K562 (cell line): Measurements from ENCODE around the gene RSU1. TPM values are rescaled to one million over a fixed set of nuclear protein-coding genes. Genes with fewer than 3 reads are reported as not detected.

Experiments
- ATAC-seq: fragments of 200-7000 bp; cut with Tn5 transposase; 3 replicates; pipeline ENCODE4 v1.9.1; 2020; ENCODE audit warnings: moderate library complexity
- BruUV-seq: library from RNA; stranded (reverse); fragments of 400-500 nt; replicated peaks from 2 replicates; lab custom pipeline; 2021; lab: Mats Ljungman, UMichigan
- CTCF ChIA-PET: fragments of 300-600 bp; formaldehyde crosslinking; extraction: SDS; loops from one replicate; lab custom pipeline; 2021; ENCODE audit warnings: low intra/inter-chr PET ratio; lab: Yijun Ruan, JAX
- POLR2A ChIA-PET: fragments of 300-600, 350-650 bp; sonication (Branson Sonifier 250); formaldehyde crosslinking; extraction: SDS; loops from one replicate; lab custom pipeline; 2021; ENCODE audit warnings: antibody characterized with exemption, inconsistent platforms; lab: Yijun Ruan, JAX
- DNase-seq, 4 experiments: peaks; one replicate each; pipeline versions ENCODE4 v3.0.0 to v3.0.0-alpha.2; 2011 to 2018; ENCODE audit warnings: low spot score in 3 of 4, mixed read lengths in 3 of 4; ENCODE audit errors: extremely low read depth in 1 of 4
- FAIRE-seq: peaks from 2 replicates; lab custom pipeline; 2011; peaks lifted over from hg19 to GRCh38; lab: Jason Lieb, UNC
- H2AFZ ChIP-seq: 2 replicates; pipeline ENCODE4 v1.6.0; 2011; ENCODE audit warnings: low read depth, low read length, control low read depth, inconsistent platforms
- H3K27ac ChIP-seq: fragments of 200-600 bp; 3 replicates; pipeline ENCODE4 v1.8.0; 2011; ENCODE audit warnings: low read depth, mild to moderate bottlenecking, control low read depth, inconsistent platforms, low read length, moderate library complexity, mixed read lengths; ENCODE audit errors: extremely low read depth
- H3K27me3 ChIP-seq, 2 experiments: fragments of 300-600 bp in 1 of 2; 2 replicates in 1 of 2; 3 replicates in 1 of 2; pipeline versions ENCODE4 v1.6.0 to v1.8.0; 2011; ENCODE audit warnings: inconsistent platforms in 2 of 2, low read length in 2 of 2, mild to moderate bottlenecking in 1 of 2, mixed read lengths in 1 of 2, moderate library complexity in 1 of 2; ENCODE audit not compliant: control insufficient read depth in 2 of 2, insufficient read depth in 2 of 2
- H3K36me3 ChIP-seq: fragments of 300-600 bp; 3 replicates; pipeline ENCODE4 v1.8.0; 2011; ENCODE audit warnings: mild to moderate bottlenecking, low read length, inconsistent platforms; ENCODE audit not compliant: control insufficient read depth, insufficient read depth
- H3K4me1 ChIP-seq, 2 experiments: fragments of 200-600 bp in 1 of 2; replicated peaks in 1 of 2; 2 replicates in 1 of 2; 3 replicates in 1 of 2; pipeline versions ENCODE4 v1.5.1 to v1.8.0; 2011; ENCODE audit warnings: inconsistent platforms in 2 of 2, low read length in 2 of 2, mild to moderate bottlenecking in 1 of 2, mixed read lengths in 1 of 2, moderate library complexity in 1 of 2; ENCODE audit not compliant: control insufficient read depth in 2 of 2, insufficient read depth in 2 of 2
- H3K4me2 ChIP-seq: 2 replicates; pipeline ENCODE4 v1.6.1; 2011; ENCODE audit warnings: low read length, control low read depth, inconsistent platforms, mixed read lengths; ENCODE audit not compliant: insufficient read depth
- H3K4me3 ChIP-seq: fragments of 200-600 bp; sonication (generic), shearing (Covaris generic); 2 replicates; pipeline ENCODE4 v1.5.1; 2016; ENCODE audit warnings: control low read depth, inconsistent platforms
- H3K79me2 ChIP-seq: fragments of 200-600 bp; 3 replicates; pipeline ENCODE4 v1.8.0; 2011; ENCODE audit warnings: low read length, inconsistent platforms; ENCODE audit not compliant: control insufficient read depth, insufficient read depth
- H3K9ac ChIP-seq, 2 experiments: 2 replicates each; pipeline versions ENCODE4 v1.6.0 to v1.6.1; 2011; ENCODE audit warnings: low read depth in 2 of 2, low read length in 2 of 2, control low read depth in 1 of 2, inconsistent platforms in 1 of 2, mild to moderate bottlenecking in 1 of 2, mixed read lengths in 1 of 2; ENCODE audit not compliant: insufficient read depth in 1 of 2
- H3K9me1 ChIP-seq: one replicate; pipeline ENCODE4 v1.6.0; 2011; ENCODE audit warnings: inconsistent platforms, mild to moderate bottlenecking, low read length, moderate library complexity; ENCODE audit not compliant: control insufficient read depth, insufficient read depth
- H3K9me3 ChIP-seq: replicated peaks from 2 replicates; pipeline ENCODE4 v1.5.1; 2011; ENCODE audit warnings: low read depth, low read length, inconsistent platforms; ENCODE audit not compliant: control insufficient read depth, insufficient read depth
- H4K20me1 ChIP-seq: replicated peaks from 2 replicates; pipeline ENCODE4 v1.6.1; 2011; ENCODE audit warnings: low read length, inconsistent platforms, mixed read lengths; ENCODE audit not compliant: control insufficient read depth, insufficient read depth
- BRCA1 ChIP-seq, 2 experiments: fragments of 450-650 bp in 1 of 2; sonication (generic) in 1 of 2; formaldehyde crosslinking in 1 of 2; IDR thresholded peaks; 2 replicates each; pipeline versions ENCODE4 v1.5.0 to v1.6.1; 2017 to 2020; ENCODE audit warnings: mild to moderate bottlenecking in 1 of 2, missing genetic modification reagents in 1 of 2
- CREM ChIP-seq: IDR thresholded peaks from 2 replicates; pipeline ENCODE4 v1.6.1; 2014; ENCODE audit warnings: antibody characterized with exemption, low read depth
- HDAC1 ChIP-seq, 2 experiments: fragments of 450-650 bp; IDR thresholded peaks; 2 replicates each; pipeline ENCODE4 v1.6.1; 2016 to 2017; ENCODE audit warnings: inconsistent platforms in 1 of 2, mild to moderate bottlenecking in 1 of 2, moderate library complexity in 1 of 2
- POU5F1 ChIP-seq: fragments of 150-350 bp; IDR thresholded peaks from 2 replicates; pipeline ENCODE4 v1.6.1; 2014; ENCODE audit warnings: borderline replicate concordance, low read length, low read depth, mild to moderate bottlenecking; ENCODE audit not compliant: partially characterized antibody
- RHOXF2B ChIP-seq: fragments of 250-450 bp; sonication (Bioruptor Pico); conservative IDR thresholded peaks from 2 replicates; pipeline ENCODE4 v1.5.1; 2021
- YBX1 ChIP-seq: fragments of 450-650 bp; IDR thresholded peaks from 2 replicates; pipeline ENCODE4 v1.7.1; 2016; ENCODE audit warnings: mild to moderate bottlenecking
- ZFPM2 ChIP-seq: fragments of 250-450 bp; sonication (Bioruptor Pico); IDR thresholded peaks from 2 replicates; pipeline ENCODE4 v1.5.1; 2022; ENCODE audit warnings: mild to moderate bottlenecking
- WGBS: fragments of 100-300 bp; shearing (Covaris generic); methylation state at CpG from one replicate; pipeline ENCODE4 v1.1.6; 2016; ENCODE audit warnings: low coverage, mixed read lengths; ENCODE audit not compliant: insufficient coverage; ENCODE audit errors: missing lambda C conversion rate; 5-methylcytosine and 5-hydroxymethylcytosine counted together
- in situ Hi-C: fragments of 300-500 bp; cut with MboI; formaldehyde crosslinking; loops from 4 replicates; pipeline ENCODE4 v1.15.0; 2018; ENCODE audit warnings: inconsistent platforms, mixed read lengths
- intact Hi-C: fragments of 100-400 bp; cut with micrococcal nuclease; formaldehyde crosslinking; loops from 2 replicates; pipeline ENCODE4 v1.14.2; 2022
- polyA plus RNA-seq, 8 experiments: library from polyadenylated mRNA; depleted of rRNA in 4 of 8; stranded (reverse) in 5 of 8; unstranded in 3 of 8; fragments of >200 nt; fragmentation: Nextera tagmentation in 2 of 8; fragmentation: Illumina TruSeq in 1 of 8; extraction: Ambion mirVana in 2 of 8; extraction: Trizol in 1 of 8; gene quantifications; 2 replicates each; pipeline versions ENCODE4 v1.2.1 to v1.2.3, GENCODE V29; 2011 to 2014; ENCODE audit warnings: inconsistent platforms in 1 of 8, missing spikeins in 1 of 8
- total RNA-seq, 7 experiments: library from RNA; depleted of rRNA in 6 of 7; stranded (reverse); fragments of >200 nt in 6 of 7; fragmentation: Illumina TruSeq in 2 of 7; extraction: Trizol in 2 of 7; gene quantifications; 2 replicates each; pipeline versions ENCODE4 v1.2.1 to v1.2.3, GENCODE V29; 2011 to 2021; ENCODE audit warnings: low replicate concordance in 1 of 7
- TF ChIP-seq, protein P1 (sequence below): fragments of 250-450 bp; sonication (Bioruptor Pico); IDR thresholded peaks from 2 replicates; pipeline ENCODE4 v1.4.0; 2020
- TF ChIP-seq, protein P2 (sequence below): fragments of 450-650 bp; IDR thresholded peaks from 2 replicates; pipeline ENCODE4 v1.6.1; 2016; ENCODE audit warnings: antibody characterized with exemption

RSU1 gene
- total and polyA plus RNA-seq, 9 of the 15 experiments (the other 6 are each of a cell fraction or from before 2014, with no cell fraction given): 18.8 to 67.3 (median 31.5) TPM

DNA sequence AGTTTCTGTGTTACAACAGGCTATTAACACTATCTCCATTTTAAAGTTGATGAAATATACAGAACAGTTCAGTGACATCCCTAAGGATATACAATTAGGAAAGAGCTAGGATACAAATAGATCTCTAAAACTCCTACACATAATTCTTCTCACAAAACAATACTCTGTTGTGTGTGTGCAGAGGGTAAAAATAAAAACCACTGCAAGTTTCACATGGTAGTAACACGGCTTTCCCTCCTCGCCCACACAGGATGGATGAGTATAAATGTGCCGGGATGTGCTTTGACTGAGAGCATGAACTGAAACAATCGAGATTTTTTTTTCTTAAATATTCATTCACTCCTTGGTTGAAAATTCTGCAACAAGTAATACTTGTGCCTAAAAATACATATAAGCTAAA, 164.0 kb downstream of the RSU1 start:
- Histone ChIP-seq H3K4me2 (no peak overlapping the region), H3K27me3 (no peaks in the 10 kb centered on the region), H3K4me3 (no peak overlapping the region), H3K79me2 (no peaks in the 10 kb centered on the region), H3K36me3 (no peaks in the 10 kb centered on the region), H3K9ac (no peak overlapping the region), H3K27ac (no peak overlapping the region), H3K4me1 (no peaks in the 10 kb centered on the region), H4K20me1 (no peaks in the 10 kb centered on the region), H3K9me1 (no peaks in the 10 kb centered on the region), H3K9me3 (no peaks in the 10 kb centered on the region), H2AFZ (no peak overlapping the region)
- FAIRE-seq (no peak), ATAC-seq (no peak), DNase-seq (no peak)
- intact Hi-C loops (no loop called here), in situ Hi-C loops (no loop called here)
- no peak for TF ChIP-seq HDAC1 (IDR thresholded peaks at IDR 0.05)
- BruUV-seq: no TSS peak
- ChIA-PET POLR2A (no interaction called here), CTCF (interaction anchor here (0.6 kb wide), 1 partner anchor 1523 kb away, joined by 3 read pairs; no protein-coding TSS in a partner anchor)
- 5% methylated on average over 4 of the region's 4 CpGs for WGBS

DNA sequence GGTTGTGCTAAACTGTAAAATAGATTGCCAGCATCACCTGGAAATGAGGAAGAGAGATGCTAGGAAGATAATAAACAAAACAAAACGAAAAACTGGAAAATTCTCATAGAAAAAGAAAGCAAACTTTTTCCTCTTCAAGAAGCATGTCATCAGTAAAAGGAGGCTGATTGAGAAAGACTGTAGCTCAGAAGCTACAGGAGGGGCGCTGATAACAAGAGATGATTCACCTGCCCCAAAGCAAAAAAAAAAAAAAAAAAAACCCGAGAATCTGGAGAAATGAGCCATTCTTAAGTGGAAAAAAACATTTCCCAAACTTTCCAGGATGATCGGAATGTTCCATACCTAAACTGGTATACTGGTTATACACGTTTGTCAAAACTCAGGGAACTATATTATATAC, 165.1 kb downstream of the RSU1 start:
- H3K9ac ChIP-seq: no peak overlapping the region
- no peak overlapping the region for H3K4me2 ChIP-seq
- 8% methylated on average over 5 of the region's 5 CpGs for WGBS
- no peaks in the 10 kb centered on the region for H3K9me3 ChIP-seq
- H3K4me1 ChIP-seq: no peaks in the 10 kb centered on the region
- no peak for FAIRE-seq
- H3K36me3 ChIP-seq: no peaks in the 10 kb centered on the region
- H3K27me3 ChIP-seq: no peaks in the 10 kb centered on the region
- no peak for ATAC-seq
- H3K27ac ChIP-seq: no peak overlapping the region
- no TSS peak for BruUV-seq
- H3K9me1 ChIP-seq: no peaks in the 10 kb centered on the region
- intact Hi-C loops (no loop called here), in situ Hi-C loops (no loop called here)
- CTCF ChIA-PET: no interaction called here
- no peak overlapping the region for H3K4me3 ChIP-seq
- no peak overlapping the region for H2AFZ ChIP-seq
- no peaks in the 10 kb centered on the region for H3K79me2 ChIP-seq
- no peaks in the 10 kb centered on the region for H4K20me1 ChIP-seq
- no peak for DNase-seq
- POLR2A ChIA-PET: no interaction called here
- TF ChIP-seq CREM: no peak
- no peak for TF ChIP-seq YBX1
- TF ChIP-seq ZFPM2 (CRISPR knock-in tag): no peak
- no peak for TF ChIP-seq POU5F1
- TF ChIP-seq RHOXF2B: no peak
- TF ChIP-seq, protein P1, sequence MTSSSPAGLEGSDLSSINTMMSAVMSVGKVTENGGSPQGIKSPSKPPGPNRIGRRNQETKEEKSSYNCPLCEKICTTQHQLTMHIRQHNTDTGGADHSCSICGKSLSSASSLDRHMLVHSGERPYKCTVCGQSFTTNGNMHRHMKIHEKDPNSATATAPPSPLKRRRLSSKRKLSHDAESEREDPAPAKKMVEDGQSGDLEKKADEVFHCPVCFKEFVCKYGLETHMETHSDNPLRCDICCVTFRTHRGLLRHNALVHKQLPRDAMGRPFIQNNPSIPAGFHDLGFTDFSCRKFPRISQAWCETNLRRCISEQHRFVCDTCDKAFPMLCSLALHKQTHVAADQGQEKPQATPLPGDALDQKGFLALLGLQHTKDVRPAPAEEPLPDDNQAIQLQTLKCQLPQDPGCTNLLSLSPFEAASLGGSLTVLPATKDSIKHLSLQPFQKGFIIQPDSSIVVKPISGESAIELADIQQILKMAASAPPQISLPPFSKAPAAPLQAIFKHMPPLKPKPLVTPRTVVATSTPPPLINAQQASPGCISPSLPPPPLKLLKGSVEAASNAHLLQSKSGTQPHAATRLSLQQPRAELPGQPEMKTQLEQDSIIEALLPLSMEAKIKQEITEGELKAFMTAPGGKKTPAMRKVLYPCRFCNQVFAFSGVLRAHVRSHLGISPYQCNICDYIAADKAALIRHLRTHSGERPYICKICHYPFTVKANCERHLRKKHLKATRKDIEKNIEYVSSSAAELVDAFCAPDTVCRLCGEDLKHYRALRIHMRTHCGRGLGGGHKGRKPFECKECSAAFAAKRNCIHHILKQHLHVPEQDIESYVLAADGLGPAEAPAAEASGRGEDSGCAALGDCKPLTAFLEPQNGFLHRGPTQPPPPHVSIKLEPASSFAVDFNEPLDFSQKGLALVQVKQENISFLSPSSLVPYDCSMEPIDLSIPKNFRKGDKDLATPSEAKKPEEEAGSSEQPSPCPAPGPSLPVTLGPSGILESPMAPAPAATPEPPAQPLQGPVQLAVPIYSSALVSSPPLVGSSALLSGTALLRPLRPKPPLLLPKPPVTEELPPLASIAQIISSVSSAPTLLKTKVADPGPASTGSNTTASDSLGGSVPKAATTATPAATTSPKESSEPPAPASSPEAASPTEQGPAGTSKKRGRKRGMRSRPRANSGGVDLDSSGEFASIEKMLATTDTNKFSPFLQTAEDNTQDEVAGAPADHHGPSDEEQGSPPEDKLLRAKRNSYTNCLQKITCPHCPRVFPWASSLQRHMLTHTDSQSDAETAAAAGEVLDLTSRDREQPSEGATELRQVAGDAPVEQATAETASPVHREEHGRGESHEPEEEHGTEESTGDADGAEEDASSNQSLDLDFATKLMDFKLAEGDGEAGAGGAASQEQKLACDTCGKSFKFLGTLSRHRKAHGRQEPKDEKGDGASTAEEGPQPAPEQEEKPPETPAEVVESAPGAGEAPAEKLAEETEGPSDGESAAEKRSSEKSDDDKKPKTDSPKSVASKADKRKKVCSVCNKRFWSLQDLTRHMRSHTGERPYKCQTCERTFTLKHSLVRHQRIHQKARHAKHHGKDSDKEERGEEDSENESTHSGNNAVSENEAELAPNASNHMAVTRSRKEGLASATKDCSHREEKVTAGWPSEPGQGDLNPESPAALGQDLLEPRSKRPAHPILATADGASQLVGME (CRISPR knock-in tag): no peak
- TF ChIP-seq, protein P2, sequence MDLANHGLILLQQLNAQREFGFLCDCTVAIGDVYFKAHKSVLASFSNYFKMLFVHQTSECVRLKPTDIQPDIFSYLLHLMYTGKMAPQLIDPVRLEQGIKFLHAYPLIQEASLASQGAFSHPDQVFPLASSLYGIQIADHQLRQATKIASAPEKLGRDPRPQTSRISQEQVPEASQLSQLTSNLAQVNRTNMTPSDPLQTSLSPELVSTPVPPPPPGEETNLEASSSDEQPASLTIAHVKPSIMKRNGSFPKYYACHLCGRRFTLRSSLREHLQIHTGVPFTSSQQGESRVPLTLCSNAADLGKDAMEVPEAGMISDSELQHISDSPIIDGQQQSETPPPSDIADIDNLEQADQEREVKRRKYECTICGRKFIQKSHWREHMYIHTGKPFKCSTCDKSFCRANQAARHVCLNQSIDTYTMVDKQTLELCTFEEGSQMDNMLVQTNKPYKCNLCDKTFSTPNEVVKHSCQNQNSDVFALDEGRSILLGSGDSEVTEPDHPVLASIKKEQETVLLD: no peak
- TF ChIP-seq BRCA1 (IDR thresholded peaks at IDR 0.05): no peak
- TF ChIP-seq BRCA1 (CRISPR knock-in tag; IDR thresholded peaks at IDR 0.05): no peak
